ENCODE results near the gene BAG5. TPM values are rescaled to one million over a fixed set of nuclear protein-coding genes. Genes with fewer than 3 reads are reported as not detected.

The BAG5 gene
- total RNA-seq, 1 experiment from 2014 or later = 28.9 TPM

- no peak overlapping the region for H3K27ac Mint-ChIP-seq (ENCODE audit: unreplicated experiment)
- peaks cover under 1% of the 10 kb centered on the region; the same call in 1 of the 2 replicates for H3K4me1 ChIP-seq
- H3K36me3 ChIP-seq (ENCODE audit: control insufficient read depth, insufficient read depth, low read length) = peaks cover under 1% of the 10 kb centered on the region; the same call in 1 of the 2 replicates
- CTCF ChIA-PET = interaction anchor here (1.7 kb wide), 1 partner anchor 19 kb away, joined by 4 read pairs; no protein-coding TSS in a partner anchor
- H3K27me3 Mint-ChIP-seq (ENCODE audit: insufficient read depth, unreplicated experiment) = no peaks in the 10 kb centered on the region
- peaks cover 16% of the 10 kb centered on the region for H3K36me3 Mint-ChIP-seq (ENCODE audit: insufficient read depth, unreplicated experiment)
- no peak for TF ChIP-seq CTCF (IDR thresholded peaks at IDR 0.05; ENCODE audit: insufficient read depth in 1 of 2, low read depth in 1 of 2, low read length in 1 of 2, severe bottlenecking in 1 of 2, unreplicated experiment in 1 of 2)
- no peak for DNase-seq
- POLR2A ChIA-PET = interaction anchor here (0.6 kb wide), 1 partner anchor 166 kb away, joined by 3 read pairs; no protein-coding TSS in a partner anchor
- no TSS peak for BruUV-seq (replicated peaks)
- H3K4me1 Mint-ChIP-seq (ENCODE audit: low read depth, unreplicated experiment) = no peaks in the 10 kb centered on the region
- no peaks in the 10 kb centered on the region for H3K27me3 ChIP-seq (replicated peaks; ENCODE audit: control insufficient read depth, insufficient read depth, low read length)
- H3K4me3 ChIP-seq (ENCODE audit: low read depth, low read length) = no peak overlapping the region
- H3K9me3 Mint-ChIP-seq (ENCODE audit: unreplicated experiment) = no peaks in the 10 kb centered on the region
- no peaks in the 10 kb centered on the region for H3K9me3 ChIP-seq
- H3K4me3 Mint-ChIP-seq (ENCODE audit: unreplicated experiment) = no peak overlapping the region
- intact Hi-C loops (cut with micrococcal nuclease; ENCODE audit: unreplicated experiment) = no loop called here
Observed at GRCh38 chr14:103537175-103537990, 25.1 kb downstream of the BAG5 start.

GRCh38 chr14:103536693-103537092 lies 25.8 kb downstream of the BAG5 start:
- Histone ChIP-seq H3K36me3 (ENCODE audit: control insufficient read depth, insufficient read depth, low read length) (peaks cover 2% of the 10 kb centered on the region; the same call in 1 of the 2 replicates), H3K9me3 (no peaks in the 10 kb centered on the region), H3K4me3 (ENCODE audit: low read depth, low read length) (no peak overlapping the region), H3K27me3 (replicated peaks; ENCODE audit: control insufficient read depth, insufficient read depth, low read length) (no peaks in the 10 kb centered on the region), H3K4me1 (no peaks in the 10 kb centered on the region)
- no peaks in the 10 kb centered on the region for H3K4me1 Mint-ChIP-seq (ENCODE audit: low read depth, unreplicated experiment)
- ChIA-PET POLR2A (no interaction called here), CTCF (interaction anchor here (1.7 kb wide), 1 partner anchor 18 kb away, joined by 4 read pairs; no protein-coding TSS in a partner anchor)
- TF ChIP-seq CTCF (IDR thresholded peaks at IDR 0.05; ENCODE audit: insufficient read depth in 1 of 2, low read depth in 1 of 2, low read length in 1 of 2, severe bottlenecking in 1 of 2, unreplicated experiment in 1 of 2) = no peak
- no peak overlapping the region for H3K4me3 Mint-ChIP-seq (ENCODE audit: unreplicated experiment)
- H3K36me3 Mint-ChIP-seq (ENCODE audit: insufficient read depth, unreplicated experiment) = peaks cover 16% of the 10 kb centered on the region
- H3K27me3 Mint-ChIP-seq (ENCODE audit: insufficient read depth, unreplicated experiment) = no peaks in the 10 kb centered on the region
- no peak overlapping the region for H3K27ac Mint-ChIP-seq (ENCODE audit: unreplicated experiment)
- DNase-seq = no peak
- intact Hi-C loops (cut with micrococcal nuclease; ENCODE audit: unreplicated experiment) = no loop called here
- BruUV-seq (replicated peaks) = no TSS peak
- no peaks in the 10 kb centered on the region for H3K9me3 Mint-ChIP-seq (ENCODE audit: unreplicated experiment)

- no peaks in the 10 kb centered on the region for H3K9me3 Mint-ChIP-seq (ENCODE audit: unreplicated experiment)
- H3K36me3 Mint-ChIP-seq (ENCODE audit: insufficient read depth, unreplicated experiment) = peaks cover 11% of the 10 kb centered on the region
- H3K27me3 ChIP-seq (replicated peaks; ENCODE audit: control insufficient read depth, insufficient read depth, low read length) = no peaks in the 10 kb centered on the region
- BruUV-seq (replicated peaks) = no TSS peak
- H3K27ac Mint-ChIP-seq (ENCODE audit: unreplicated experiment) = no peak overlapping the region
- no peaks in the 10 kb centered on the region for H3K4me1 ChIP-seq
- ChIA-PET CTCF (interaction anchor here (1.2 to 1.7 kb wide), 2 partner anchors 11 to 17 kb away, joined by 4 to 5 read pairs; no protein-coding TSS in a partner anchor), POLR2A (no interaction called here)
- H3K27me3 Mint-ChIP-seq (ENCODE audit: insufficient read depth, unreplicated experiment) = no peaks in the 10 kb centered on the region
- DNase-seq = no peak
- peaks cover 2% of the 10 kb centered on the region; the same call in 1 of the 2 replicates for H3K36me3 ChIP-seq (ENCODE audit: control insufficient read depth, insufficient read depth, low read length)
- H3K9me3 ChIP-seq = no peaks in the 10 kb centered on the region
- H3K4me3 ChIP-seq (ENCODE audit: low read depth, low read length) = no peak overlapping the region
- no peak for TF ChIP-seq CTCF (IDR thresholded peaks at IDR 0.05; ENCODE audit: insufficient read depth in 1 of 2, low read depth in 1 of 2, low read length in 1 of 2, severe bottlenecking in 1 of 2, unreplicated experiment in 1 of 2)
- intact Hi-C loops (cut with micrococcal nuclease; ENCODE audit: unreplicated experiment) = no loop called here
- no peaks in the 10 kb centered on the region for H3K4me1 Mint-ChIP-seq (ENCODE audit: low read depth, unreplicated experiment)
- H3K4me3 Mint-ChIP-seq (ENCODE audit: unreplicated experiment) = no peak overlapping the region
Observed at GRCh38 chr14:103535891-103536565, 26.4 kb downstream of the BAG5 start.

All from Caco-2 (cell line).